GM12865 (cell line): ENCODE results near the gene MED27.

Experiments used
- DNase-seq: peaks from one replicate; pipeline ENCODE4 v3.0.0; 2010; ENCODE audit warnings: low read depth
- H3K4me3 ChIP-seq: 2 replicates; pipeline ENCODE4 v1.5.1; 2011; ENCODE audit warnings: mild to moderate bottlenecking, low read depth, low read length, control low read depth
- CTCF ChIP-seq: IDR thresholded peaks from 2 replicates; pipeline ENCODE4 v1.5.1; 2011; ENCODE audit warnings: low read length, control low read depth, low read depth, inconsistent platforms; ENCODE audit not compliant: insufficient read depth; ENCODE audit errors: missing control alignments

Gene MED27

DNA sequence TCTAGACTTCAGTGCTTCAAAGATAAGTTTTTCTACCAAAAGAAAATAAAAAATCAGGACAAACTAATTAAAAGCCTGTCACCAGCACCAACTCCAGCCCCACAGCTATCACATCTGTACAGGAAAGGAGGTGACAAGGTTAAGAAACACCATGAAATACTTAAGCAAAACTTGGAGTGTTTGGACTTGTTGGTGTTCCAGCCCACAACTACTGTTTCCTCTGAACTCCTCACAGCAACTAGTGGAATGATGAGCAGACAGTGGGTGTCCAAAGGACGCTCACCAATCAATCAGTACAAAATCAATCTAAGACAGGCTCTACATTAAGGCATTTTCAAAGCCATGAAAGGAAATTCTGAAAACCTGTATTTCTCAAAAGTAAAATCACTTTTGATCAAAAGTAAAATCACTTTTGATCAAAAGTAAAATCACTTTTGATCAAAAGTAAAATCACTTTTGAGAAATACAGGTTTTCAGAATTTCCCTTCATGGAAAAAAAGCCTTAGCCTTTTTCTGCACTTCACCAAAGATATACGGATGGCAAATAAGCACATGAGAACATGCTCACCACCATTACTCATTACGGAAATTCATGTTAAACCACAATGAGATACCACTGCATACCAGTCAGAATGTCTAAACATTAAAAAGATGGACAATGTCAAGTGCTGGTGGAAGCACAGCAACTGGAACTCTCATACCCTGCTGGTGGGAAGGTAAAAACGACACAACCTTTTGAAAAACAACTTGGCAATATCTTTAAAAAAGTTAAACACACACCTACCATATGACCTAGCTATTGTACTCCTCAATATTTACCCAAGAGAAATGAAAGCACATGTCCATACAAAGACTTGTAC, 79.7 kb downstream of the MED27 start:
- TF ChIP-seq CTCF, result no peak
- H3K4me3 ChIP-seq, result no peak overlapping the region
- DNase-seq, result no peak

GRCh38 chr9:131997779-131998178, 81.9 kb downstream of the MED27 start:
- no peak for TF ChIP-seq CTCF
- H3K4me3 ChIP-seq, result no peak overlapping the region
- no peak for DNase-seq

- no peak for DNase-seq
- no peak for TF ChIP-seq CTCF
- H3K4me3 ChIP-seq, result no peak overlapping the region
Measured at GRCh38 chr9:131997076-131997475, 82.6 kb downstream of the MED27 start.

GRCh38 chr9:131995382-131995781, 84.3 kb downstream of the MED27 start:
- no peak for TF ChIP-seq CTCF
- H3K4me3 ChIP-seq, result no peak overlapping the region
- DNase-seq, result no peak

- no peak for DNase-seq
- no peak overlapping the region for H3K4me3 ChIP-seq
- no peak for TF ChIP-seq CTCF
Measured at GRCh38 chr9:131994364-131995125, 85.1 kb downstream of the MED27 start.

- DNase-seq, result no peak
- H3K4me3 ChIP-seq, result no peak overlapping the region
- no peak for TF ChIP-seq CTCF
Measured at GRCh38 chr9:131992906-131993657, 86.6 kb downstream of the MED27 start.
